Measurements from ENCODE around the gene BEAN1. TPM values are rescaled to one million over a fixed set of nuclear protein-coding genes. Genes with fewer than 3 reads are reported as not detected.

Gene BEAN1
- total and polyA plus RNA-seq, 2 experiments from 2014 or later: 0.07 to 0.10 TPM

DNA sequence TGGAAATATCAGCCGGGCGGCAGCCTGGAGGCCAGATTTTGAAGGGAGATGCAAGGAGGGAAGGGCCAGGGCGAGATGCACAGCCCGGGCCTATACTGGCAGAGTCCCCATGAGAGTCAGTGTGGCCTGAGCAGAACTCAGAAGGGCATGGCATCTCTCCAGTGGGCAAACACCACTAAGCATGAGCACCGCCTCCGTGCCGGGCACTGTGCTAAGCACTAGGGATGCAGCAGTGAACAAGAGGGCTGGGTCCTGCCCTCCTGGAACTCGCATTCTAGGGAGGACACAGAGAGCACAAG, 89.4 kb downstream of the BEAN1 start:
- ATAC-seq (no peak), DNase-seq (ENCODE audit: low spot score) (no peak)
- Mint-ChIP-seq H3K4me1 (peaks cover 32% of the 10 kb centered on the region), H3K27ac (peak overlapping the region; percentile 12; the same call in 1 of the 2 replicates), H3K4me3 (no peak overlapping the region), H3K9me3 (no peaks in the 10 kb centered on the region; the same call in 2 of the 3 replicates), H3K27me3 (ENCODE audit: insufficient read depth, low read depth, poor library complexity) (peaks cover 6% of the 10 kb centered on the region), H3K36me3 (ENCODE audit: low read depth) (peaks cover 23% of the 10 kb centered on the region)
- Histone ChIP-seq H3K36me3 (ENCODE audit: insufficient read depth) (no peaks in the 10 kb centered on the region), H2AFZ (no peak overlapping the region), H3K9me2 (ENCODE audit: insufficient read depth) (no peaks in the 10 kb centered on the region), H3K27ac (ENCODE audit: low read depth) (no peak overlapping the region), H3K4me3 (no peak overlapping the region), H3K79me2 (replicated peaks; ENCODE audit: insufficient read depth) (no peaks in the 10 kb centered on the region), H3F3A (replicated peaks; ENCODE audit: low read depth) (no peaks in the 10 kb centered on the region), H3K27me3 (ENCODE audit: insufficient read depth) (no peaks in the 10 kb centered on the region), H3K4me2 (no peak overlapping the region), H3K4me1 (ENCODE audit: insufficient read depth) (peaks cover 13% of the 10 kb centered on the region), H4K20me1 (replicated peaks; ENCODE audit: insufficient read depth) (no peaks in the 10 kb centered on the region)
- TF ChIP-seq, protein P1, sequence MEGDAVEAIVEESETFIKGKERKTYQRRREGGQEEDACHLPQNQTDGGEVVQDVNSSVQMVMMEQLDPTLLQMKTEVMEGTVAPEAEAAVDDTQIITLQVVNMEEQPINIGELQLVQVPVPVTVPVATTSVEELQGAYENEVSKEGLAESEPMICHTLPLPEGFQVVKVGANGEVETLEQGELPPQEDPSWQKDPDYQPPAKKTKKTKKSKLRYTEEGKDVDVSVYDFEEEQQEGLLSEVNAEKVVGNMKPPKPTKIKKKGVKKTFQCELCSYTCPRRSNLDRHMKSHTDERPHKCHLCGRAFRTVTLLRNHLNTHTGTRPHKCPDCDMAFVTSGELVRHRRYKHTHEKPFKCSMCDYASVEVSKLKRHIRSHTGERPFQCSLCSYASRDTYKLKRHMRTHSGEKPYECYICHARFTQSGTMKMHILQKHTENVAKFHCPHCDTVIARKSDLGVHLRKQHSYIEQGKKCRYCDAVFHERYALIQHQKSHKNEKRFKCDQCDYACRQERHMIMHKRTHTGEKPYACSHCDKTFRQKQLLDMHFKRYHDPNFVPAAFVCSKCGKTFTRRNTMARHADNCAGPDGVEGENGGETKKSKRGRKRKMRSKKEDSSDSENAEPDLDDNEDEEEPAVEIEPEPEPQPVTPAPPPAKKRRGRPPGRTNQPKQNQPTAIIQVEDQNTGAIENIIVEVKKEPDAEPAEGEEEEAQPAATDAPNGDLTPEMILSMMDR (conservative IDR thresholded peaks at IDR 0.05; ENCODE audit: low read depth in 2 of 2): no peak
- TF ChIP-seq EZH2phosphoT487 (IDR thresholded peaks at IDR 0.05; ENCODE audit: unreplicated experiment) (no peak), CREB1 (CRISPR knock-in tag; IDR thresholded peaks at IDR 0.05; ENCODE audit: low read depth) (no peak), JUNB (IDR thresholded peaks at IDR 0.05; ENCODE audit: unreplicated experiment) (no peak), POLR2AphosphoS5 (IDR thresholded peaks at IDR 0.05; ENCODE audit: low read depth) (no peak), ZNF331 (CRISPR knock-in tag; IDR thresholded peaks at IDR 0.05; ENCODE audit: low read depth) (no peak), NANOG (IDR thresholded peaks at IDR 0.05; ENCODE audit: borderline replicate concordance) (no peak), EZH2 (IDR thresholded peaks at IDR 0.05; ENCODE audit: low read depth, unreplicated experiment) (no peak), STAT1 (IDR thresholded peaks at IDR 0.05; ENCODE audit: unreplicated experiment) (no peak), ZNF114 (CRISPR knock-in tag; IDR thresholded peaks at IDR 0.05) (no peak)
- TF ChIP-seq, protein P2, sequence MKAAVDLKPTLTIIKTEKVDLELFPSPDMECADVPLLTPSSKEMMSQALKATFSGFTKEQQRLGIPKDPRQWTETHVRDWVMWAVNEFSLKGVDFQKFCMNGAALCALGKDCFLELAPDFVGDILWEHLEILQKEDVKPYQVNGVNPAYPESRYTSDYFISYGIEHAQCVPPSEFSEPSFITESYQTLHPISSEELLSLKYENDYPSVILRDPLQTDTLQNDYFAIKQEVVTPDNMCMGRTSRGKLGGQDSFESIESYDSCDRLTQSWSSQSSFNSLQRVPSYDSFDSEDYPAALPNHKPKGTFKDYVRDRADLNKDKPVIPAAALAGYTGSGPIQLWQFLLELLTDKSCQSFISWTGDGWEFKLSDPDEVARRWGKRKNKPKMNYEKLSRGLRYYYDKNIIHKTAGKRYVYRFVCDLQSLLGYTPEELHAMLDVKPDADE (IDR thresholded peaks at IDR 0.05): no peak
- TF ChIP-seq, protein P3, sequence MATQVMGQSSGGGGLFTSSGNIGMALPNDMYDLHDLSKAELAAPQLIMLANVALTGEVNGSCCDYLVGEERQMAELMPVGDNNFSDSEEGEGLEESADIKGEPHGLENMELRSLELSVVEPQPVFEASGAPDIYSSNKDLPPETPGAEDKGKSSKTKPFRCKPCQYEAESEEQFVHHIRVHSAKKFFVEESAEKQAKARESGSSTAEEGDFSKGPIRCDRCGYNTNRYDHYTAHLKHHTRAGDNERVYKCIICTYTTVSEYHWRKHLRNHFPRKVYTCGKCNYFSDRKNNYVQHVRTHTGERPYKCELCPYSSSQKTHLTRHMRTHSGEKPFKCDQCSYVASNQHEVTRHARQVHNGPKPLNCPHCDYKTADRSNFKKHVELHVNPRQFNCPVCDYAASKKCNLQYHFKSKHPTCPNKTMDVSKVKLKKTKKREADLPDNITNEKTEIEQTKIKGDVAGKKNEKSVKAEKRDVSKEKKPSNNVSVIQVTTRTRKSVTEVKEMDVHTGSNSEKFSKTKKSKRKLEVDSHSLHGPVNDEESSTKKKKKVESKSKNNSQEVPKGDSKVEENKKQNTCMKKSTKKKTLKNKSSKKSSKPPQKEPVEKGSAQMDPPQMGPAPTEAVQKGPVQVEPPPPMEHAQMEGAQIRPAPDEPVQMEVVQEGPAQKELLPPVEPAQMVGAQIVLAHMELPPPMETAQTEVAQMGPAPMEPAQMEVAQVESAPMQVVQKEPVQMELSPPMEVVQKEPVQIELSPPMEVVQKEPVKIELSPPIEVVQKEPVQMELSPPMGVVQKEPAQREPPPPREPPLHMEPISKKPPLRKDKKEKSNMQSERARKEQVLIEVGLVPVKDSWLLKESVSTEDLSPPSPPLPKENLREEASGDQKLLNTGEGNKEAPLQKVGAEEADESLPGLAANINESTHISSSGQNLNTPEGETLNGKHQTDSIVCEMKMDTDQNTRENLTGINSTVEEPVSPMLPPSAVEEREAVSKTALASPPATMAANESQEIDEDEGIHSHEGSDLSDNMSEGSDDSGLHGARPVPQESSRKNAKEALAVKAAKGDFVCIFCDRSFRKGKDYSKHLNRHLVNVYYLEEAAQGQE (IDR thresholded peaks at IDR 0.05; ENCODE audit: unreplicated experiment): no peak
- TF ChIP-seq, protein P4, sequence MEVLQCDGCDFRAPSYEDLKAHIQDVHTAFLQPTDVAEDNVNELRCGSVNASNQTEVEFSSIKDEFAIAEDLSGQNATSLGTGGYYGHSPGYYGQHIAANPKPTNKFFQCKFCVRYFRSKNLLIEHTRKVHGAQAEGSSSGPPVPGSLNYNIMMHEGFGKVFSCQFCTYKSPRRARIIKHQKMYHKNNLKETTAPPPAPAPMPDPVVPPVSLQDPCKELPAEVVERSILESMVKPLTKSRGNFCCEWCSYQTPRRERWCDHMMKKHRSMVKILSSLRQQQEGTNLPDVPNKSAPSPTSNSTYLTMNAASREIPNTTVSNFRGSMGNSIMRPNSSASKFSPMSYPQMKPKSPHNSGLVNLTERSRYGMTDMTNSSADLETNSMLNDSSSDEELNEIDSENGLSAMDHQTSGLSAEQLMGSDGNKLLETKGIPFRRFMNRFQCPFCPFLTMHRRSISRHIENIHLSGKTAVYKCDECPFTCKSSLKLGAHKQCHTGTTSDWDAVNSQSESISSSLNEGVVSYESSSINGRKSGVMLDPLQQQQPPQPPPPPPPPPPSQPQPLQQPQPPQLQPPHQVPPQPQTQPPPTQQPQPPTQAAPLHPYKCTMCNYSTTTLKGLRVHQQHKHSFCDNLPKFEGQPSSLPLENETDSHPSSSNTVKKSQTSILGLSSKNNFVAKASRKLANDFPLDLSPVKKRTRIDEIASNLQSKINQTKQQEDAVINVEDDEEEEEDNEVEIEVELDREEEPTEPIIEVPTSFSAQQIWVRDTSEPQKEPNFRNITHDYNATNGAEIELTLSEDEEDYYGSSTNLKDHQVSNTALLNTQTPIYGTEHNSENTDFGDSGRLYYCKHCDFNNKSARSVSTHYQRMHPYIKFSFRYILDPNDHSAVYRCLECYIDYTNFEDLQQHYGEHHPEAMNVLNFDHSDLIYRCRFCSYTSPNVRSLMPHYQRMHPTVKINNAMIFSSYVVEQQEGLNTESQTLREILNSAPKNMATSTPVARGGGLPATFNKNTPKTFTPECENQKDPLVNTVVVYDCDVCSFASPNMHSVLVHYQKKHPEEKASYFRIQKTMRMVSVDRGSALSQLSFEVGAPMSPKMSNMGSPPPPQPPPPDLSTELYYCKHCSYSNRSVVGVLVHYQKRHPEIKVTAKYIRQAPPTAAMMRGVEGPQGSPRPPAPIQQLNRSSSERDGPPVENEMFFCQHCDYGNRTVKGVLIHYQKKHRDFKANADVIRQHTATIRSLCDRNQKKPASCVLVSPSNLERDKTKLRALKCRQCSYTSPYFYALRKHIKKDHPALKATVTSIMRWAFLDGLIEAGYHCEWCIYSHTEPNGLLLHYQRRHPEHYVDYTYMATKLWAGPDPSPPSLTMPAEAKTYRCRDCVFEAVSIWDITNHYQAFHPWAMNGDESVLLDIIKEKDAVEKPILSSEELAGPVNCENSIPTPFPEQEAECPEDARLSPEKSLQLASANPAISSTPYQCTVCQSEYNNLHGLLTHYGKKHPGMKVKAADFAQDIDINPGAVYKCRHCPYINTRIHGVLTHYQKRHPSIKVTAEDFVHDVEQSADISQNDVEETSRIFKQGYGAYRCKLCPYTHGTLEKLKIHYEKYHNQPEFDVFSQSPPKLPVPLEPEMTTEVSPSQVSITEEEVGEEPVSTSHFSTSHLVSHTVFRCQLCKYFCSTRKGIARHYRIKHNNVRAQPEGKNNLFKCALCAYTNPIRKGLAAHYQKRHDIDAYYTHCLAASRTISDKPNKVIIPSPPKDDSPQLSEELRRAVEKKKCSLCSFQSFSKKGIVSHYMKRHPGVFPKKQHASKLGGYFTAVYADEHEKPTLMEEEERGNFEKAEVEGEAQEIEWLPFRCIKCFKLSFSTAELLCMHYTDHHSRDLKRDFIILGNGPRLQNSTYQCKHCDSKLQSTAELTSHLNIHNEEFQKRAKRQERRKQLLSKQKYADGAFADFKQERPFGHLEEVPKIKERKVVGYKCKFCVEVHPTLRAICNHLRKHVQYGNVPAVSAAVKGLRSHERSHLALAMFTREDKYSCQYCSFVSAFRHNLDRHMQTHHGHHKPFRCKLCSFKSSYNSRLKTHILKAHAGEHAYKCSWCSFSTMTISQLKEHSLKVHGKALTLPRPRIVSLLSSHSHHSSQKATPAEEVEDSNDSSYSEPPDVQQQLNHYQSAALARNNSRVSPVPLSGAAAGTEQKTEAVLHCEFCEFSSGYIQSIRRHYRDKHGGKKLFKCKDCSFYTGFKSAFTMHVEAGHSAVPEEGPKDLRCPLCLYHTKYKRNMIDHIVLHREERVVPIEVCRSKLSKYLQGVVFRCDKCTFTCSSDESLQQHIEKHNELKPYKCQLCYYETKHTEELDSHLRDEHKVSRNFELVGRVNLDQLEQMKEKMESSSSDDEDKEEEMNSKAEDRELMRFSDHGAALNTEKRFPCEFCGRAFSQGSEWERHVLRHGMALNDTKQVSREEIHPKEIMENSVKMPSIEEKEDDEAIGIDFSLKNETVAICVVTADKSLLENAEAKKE (CRISPR knock-in tag; IDR thresholded peaks at IDR 0.05): no peak

Measured in GM23338 (cell line).